ENCODE measurements around the gene HYAL2. TPM values are rescaled to one million over a fixed set of nuclear protein-coding genes. Genes with fewer than 3 reads are reported as not detected.
"Not testable (repeated sequence)": the region's sequence is repeated elsewhere in the genome, so short reads cannot be mapped to it uniquely, and the experiment has no call there.

The HYAL2 gene
- total RNA-seq, 1 donor from 2014 or later = 9.1 TPM

DNA sequence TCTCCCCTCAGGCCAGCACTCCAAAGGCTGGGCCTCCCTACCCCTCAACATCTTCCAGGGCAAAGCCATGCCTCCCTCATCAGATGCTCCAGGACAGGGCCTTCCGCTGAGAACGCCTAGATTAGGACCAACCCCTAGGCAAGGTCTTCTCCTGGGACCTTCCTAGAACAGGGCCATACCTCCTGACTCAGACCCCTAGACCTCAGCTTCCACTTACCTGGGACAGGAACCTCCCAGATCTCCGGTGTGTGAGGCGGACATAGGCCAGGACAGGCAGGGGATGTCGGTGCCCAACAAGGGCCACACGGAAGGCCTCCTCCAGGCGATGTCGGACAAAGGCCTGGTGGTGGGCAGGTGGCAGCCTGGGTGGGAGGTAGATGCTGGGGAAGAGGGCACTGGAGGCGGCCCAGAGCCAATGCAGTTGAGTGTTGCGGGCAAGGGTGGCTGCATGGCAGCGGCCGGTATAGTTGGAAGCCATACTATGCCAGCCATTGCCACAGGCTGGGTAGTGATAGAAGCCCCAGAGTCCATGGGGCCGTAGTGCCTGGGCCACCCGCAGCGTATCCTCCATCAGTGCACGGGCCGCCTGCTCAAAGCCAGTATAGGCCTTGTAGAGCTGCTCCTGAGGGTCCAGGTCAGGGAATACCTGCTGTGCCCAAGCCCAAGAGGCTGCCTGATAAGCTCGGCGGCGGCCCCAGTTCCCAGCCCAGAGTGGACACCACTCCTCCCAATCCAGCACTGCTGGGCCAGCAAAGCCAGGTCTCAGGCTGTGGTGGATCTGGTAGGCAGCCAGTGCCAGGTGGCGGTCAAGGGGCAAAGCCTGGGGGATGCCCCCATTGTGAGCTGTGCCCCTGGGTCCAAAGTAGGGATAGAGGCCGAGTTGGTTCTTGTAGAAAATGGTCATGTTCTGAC lies 27.8 kb downstream of the HYAL2 start:
- intact Hi-C loops (cut with micrococcal nuclease) = loop anchor here (5.0 kb wide), 1 partner anchor 1737 kb away; the partner anchor contains the start of gene PFKFB4

DNA sequence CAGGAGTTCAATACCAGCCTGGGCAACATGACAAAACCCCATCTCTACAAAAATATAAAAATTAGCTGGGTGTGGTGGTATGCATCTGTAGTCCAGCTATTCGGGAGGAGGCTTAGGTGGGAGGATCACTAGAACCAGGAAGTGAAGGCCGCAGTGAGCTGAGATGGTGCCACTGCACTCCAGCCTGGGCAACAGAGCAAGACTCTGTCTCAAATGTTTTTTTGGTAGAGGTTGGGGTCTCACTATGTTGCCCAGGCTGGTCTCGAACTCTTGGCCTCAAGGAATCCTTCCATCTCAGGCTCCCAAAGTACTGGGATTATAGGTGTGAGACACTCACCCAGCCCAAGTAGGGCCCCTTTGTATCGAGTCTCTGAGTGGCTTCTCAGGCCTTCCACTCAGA lies 28.5 kb downstream of the HYAL2 start:
- intact Hi-C loops (cut with micrococcal nuclease) = no loop called here

DNA sequence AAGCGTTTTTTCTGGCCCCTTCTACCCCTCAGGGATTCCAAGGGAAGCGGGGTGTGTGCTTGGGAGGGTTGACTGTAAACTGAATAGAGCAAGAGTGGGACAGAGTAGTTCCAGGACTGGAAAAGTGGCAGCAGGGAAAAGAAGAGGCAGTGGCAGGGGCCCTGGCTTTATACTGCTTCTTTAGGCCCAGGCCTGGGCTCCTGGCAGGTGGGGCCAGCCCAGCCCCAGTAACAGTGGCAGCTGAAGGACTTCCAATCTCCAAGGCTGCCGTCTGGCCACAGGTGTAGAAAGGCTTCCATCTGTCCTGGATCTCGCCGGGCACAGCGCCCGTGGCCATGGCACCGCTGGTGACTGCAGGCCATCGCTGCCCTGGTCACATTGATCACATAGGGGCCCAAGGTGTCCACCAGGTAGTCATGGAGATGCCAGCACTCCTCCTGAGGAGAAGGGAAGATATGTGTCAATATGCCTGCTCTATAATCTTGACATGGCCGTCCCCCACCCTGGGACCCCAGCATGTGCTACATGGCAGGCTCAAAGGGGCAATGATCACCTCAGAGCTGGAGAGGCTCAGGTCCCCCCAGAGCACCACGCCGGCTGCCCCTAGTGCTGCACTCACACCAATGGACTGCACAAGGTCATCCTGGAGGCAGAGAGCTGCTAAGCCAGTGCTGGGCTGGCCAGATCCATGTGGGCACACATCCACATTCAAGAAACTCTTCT lies 29.3 kb downstream of the HYAL2 start:
- intact Hi-C loops (cut with micrococcal nuclease) = no loop called here

GRCh38 chr3:50292159-50293078 lies 30.1 kb downstream of the HYAL2 start, which contains the start of gene IFRD2:
Gene IFRD2, minus strand, starts transcription at chr3:50292429. Its CDS starts 155 bp downstream, at chr3:50292274.
- intact Hi-C loops (cut with micrococcal nuclease) = loop anchor here (1.0 kb wide), 4 partner anchors 29 to 822 kb away; partner anchors contain the start of genes CYB561D2, DAG1 and NPRL2

DNA sequence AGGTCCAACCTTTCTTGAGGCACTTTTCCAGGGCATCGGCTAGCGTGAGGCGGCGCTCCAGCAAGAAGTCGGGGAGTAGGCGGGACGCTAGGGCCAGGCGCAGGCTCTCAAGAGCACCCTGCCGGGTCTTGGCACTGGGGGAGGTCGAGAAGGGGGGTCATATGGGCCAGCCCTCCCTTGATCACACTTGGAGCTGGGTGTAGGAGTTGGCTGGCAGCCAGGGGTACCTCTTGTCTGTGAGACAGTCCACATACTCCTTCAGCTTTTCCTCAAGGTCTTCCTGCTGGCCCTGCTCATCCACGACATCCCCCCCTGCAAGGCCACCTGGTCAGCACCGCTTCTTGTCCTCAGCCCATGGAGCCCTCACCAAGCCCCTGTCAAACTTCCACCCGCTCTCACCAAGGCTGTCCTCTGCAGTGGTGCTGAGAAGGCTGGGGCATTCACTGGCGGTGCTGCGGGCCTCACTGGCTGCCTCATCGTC lies 32.3 kb downstream of the HYAL2 start:
- intact Hi-C loops (cut with micrococcal nuclease) = no loop called here

- intact Hi-C loops (cut with micrococcal nuclease) = no loop called here
Measured at GRCh38 chr3:50289130-50289529, 33.4 kb downstream of the HYAL2 start.

- intact Hi-C loops (cut with micrococcal nuclease) = no loop called here
Measured at GRCh38 chr3:50288387-50289007, 34.0 kb downstream of the HYAL2 start.

GRCh38 chr3:50287262-50287661 lies 35.3 kb downstream of the HYAL2 start:
- intact Hi-C loops (cut with micrococcal nuclease) = no loop called here

DNA sequence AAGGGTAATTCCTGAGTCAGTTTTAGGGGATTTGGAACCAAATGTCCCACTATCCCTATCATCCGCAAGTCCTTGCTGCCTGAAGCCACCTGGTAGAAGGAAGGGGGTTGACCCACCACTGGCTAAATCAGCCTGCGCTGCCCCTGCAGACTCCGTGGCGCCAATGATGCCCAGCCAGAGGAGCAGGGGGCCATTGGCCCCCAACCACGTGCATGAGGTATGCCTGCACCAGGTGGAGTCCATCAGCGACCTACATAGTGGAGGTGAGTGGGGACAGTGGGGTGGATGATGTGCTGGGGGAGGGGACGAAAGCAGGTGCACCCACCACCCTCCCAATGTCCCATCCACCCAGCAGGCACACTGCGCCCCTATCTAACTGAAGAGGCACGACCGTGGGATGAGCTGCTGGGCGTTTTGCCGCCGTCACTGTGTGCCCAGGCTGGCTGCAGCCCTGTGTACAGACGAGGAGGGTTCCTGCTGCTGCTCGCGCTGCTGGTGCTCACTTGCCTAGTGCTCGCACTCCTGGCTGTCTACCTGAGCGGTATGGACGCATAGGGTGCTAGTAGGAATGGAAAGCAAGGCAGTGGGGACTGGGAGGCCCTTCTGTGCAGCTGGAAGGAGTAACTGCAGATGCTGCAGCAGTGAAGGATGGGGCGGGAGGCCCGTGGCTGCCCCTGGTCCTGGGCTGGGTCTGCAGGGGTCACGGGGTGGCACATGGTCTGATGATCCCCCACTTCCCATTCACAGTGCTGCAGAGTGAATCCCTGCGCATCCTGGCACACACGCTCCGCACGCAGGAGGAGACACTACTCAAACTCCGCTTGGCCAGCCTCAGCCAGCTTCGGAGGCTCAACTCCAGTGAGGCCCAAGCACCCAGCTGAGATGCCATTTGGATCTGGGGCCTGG lies 36.0 kb downstream of the HYAL2 start:
- intact Hi-C loops (cut with micrococcal nuclease) = no loop called here

GRCh38 chr3:50284121-50284520 lies 38.4 kb downstream of the HYAL2 start:
- intact Hi-C loops (cut with micrococcal nuclease) = not testable (repeated sequence)

- intact Hi-C loops (cut with micrococcal nuclease) = no loop called here
Measured at GRCh38 chr3:50279255-50280016, 43.1 kb downstream of the HYAL2 start.

DNA sequence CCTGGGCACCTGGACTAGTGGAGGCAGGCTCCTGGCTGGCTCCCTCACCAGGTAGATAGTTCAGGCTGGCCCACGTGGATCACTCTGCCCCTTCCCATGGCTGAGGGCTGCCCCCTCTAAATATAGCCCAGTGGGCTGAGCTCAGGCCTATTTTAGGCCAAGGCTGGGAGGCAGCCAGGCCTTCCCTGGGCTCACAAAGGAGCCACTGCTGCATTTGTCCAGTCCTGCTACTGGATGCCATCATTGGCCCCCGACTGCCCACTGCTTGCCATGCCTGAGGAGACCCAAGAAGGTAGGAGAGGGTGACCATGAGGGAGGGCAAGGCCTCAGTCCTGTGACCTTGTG lies 43.7 kb downstream of the HYAL2 start, which contains the start of gene LSMEM2:
Gene LSMEM2, plus strand, starts transcription at position 208 of the 345 bp plus-strand sequence. Its CDS starts 27 bp downstream, at position 235.
- intact Hi-C loops (cut with micrococcal nuclease) = no loop called here

- intact Hi-C loops (cut with micrococcal nuclease) = no loop called here
Measured at GRCh38 chr3:50278123-50278879, 44.2 kb downstream of the HYAL2 start.

- intact Hi-C loops (cut with micrococcal nuclease) = no loop called here
Measured at GRCh38 chr3:50276762-50277101, 45.8 kb downstream of the HYAL2 start.

DNA sequence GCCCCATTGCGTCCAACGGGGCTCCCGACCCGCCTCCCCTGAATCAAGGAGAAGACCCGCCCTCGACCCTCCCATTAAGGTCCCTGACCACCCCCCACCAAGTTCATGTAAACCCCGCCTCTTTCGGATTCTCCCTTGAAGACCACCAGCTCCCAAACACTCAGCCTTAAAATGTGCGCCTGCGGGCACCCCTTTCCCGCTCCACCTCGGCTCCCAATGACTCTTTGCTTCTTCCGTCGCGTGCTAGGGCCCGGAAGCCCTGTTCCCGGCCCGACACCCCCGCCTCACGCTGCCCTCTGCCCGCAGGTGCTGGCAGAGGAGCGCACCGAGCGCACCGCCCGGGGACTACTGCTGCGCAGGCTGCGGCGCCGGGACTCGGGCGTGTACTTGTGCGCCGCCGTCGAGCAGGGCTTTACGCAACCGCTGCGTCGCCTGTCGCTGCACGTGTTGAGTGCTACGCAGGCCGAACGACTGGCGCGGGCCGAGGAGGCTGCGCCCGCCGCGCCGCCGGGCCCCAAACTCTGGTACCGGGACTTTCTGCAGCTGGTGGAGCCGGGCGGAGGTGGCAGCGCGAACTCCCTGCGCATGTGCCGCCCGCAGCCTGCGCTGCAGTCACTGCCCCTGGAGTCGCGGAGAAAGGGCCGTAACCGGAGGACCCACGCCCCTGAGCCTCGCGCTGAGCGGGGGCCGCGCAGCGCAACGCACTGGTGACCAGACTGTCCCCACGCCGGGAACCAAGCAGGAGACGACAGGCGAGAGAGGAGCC lies 46.4 kb downstream of the HYAL2 start:
- intact Hi-C loops (cut with micrococcal nuclease) = no loop called here

DNA sequence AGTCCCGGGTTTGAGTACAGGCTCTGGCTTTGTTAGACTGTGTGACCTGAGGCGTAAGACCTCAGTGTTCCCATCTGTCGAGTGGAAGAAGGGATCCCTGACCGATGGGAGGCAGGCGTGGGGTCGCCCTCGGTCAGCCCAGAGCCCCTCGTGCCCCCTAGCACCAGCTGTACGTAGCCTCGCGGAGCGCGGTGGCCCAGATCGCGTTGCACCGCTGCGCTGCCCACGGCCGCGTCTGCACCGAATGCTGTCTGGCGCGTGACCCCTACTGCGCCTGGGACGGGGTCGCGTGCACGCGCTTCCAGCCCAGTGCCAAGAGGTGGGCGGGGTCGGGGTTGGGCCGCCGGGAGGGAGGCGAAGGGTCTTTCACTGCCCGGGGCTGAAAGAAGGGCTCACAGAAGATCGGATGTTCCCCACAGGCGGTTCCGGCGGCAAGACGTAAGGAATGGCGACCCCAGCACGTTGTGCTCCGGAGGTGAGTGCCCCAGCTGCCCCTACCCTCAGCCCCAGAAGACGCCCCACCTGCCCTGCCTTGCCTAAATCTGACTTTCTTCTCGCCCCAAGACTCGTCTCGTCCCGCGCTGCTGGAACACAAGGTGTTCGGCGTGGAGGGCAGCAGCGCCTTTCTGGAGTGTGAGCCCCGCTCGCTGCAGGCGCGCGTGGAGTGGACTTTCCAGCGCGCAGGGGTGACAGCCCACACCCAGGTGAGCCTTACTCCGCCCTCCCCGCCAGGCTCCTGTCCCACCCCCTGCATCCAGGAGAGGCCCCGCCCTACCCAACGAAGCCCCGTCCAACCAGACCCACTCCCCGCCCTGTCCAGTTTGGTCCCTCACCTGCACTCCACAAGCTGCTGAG lies 47.2 kb downstream of the HYAL2 start:
- intact Hi-C loops (cut with micrococcal nuclease) = no loop called here
